ENCODE data around the gene TESK1. TPM values are rescaled to one million over a fixed set of nuclear protein-coding genes. Genes with fewer than 3 reads are reported as not detected.

The TESK1 gene
- total and polyA plus RNA-seq, 2 of the 8 experiments (the other 6 are each of a cell fraction or from before 2014, with no cell fraction given), result 13.5 to 13.9 TPM

DNA sequence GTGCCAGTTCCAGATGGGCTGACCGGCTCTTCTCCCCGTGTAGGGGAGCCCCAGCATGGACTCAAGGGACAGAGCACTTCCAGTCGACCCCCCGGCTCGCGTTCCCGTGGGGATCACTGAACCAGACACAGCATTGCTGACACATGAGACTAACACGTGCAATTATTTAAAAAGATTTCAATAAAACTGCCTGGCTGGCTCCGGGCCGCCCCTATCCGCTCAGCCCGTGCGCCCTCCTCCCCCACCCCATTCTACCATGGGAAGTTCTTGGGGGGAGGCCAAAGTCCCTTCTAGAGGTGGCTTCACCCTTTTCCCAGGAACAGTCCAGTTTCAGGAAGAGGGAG, 4.7 kb downstream of the TESK1 start:
- Histone ChIP-seq H3K18ac (ENCODE audit: extremely low read depth, low read length) (no peak overlapping the region), H2BK5ac (ENCODE audit: low read depth, low read length) (no peak overlapping the region), H3K36me3 (ENCODE audit: control insufficient read depth in 2 of 4, insufficient read depth in 4 of 4, low read length in 3 of 4) (peaks cover 3 to 12% (median 9%) of the 10 kb centered on the region in 4 experiments; a peak in 5 of 8 replicates), H3K79me1 (ENCODE audit: low read depth, low read length) (no peaks in the 10 kb centered on the region), H3K4me3 (ENCODE audit: extremely low read depth in 1 of 4, insufficient read depth in 2 of 4, low read depth in 3 of 4, low read length in 4 of 4) (no peak overlapping the region), H3K14ac (ENCODE audit: insufficient read length) (no peak overlapping the region), H3K27me3 (replicated peaks in 1 of 4; ENCODE audit: control insufficient read depth in 3 of 4, extremely low read depth in 1 of 4, insufficient read depth in 3 of 4, low read length in 3 of 4) (no peaks in the 10 kb centered on the region), H2BK120ac (replicated peaks; ENCODE audit: low read depth, low read length) (no peak overlapping the region), H3K9me3 (ENCODE audit: insufficient read depth in 2 of 2, low read depth in 1 of 2, low read length in 1 of 2) (no peaks in the 10 kb centered on the region), H2BK15ac (ENCODE audit: low read length) (no peak overlapping the region), H3K9ac (replicated peaks in 1 of 4; ENCODE audit: extremely low read depth in 1 of 4, low read depth in 3 of 4, low read length in 3 of 4) (no peak overlapping the region), H4K8ac (ENCODE audit: extremely low read depth, insufficient read depth, low read length) (no peak overlapping the region), H2AK5ac (ENCODE audit: low read depth, low read length) (no peak overlapping the region), H2BK12ac (ENCODE audit: low read depth, low read length) (no peak overlapping the region), H3K4ac (replicated peaks; ENCODE audit: insufficient read length, low read depth, low read length) (no peak overlapping the region), H2BK20ac (ENCODE audit: low read length) (no peak overlapping the region), H4K20me1 (replicated peaks in 1 of 2; ENCODE audit: control insufficient read depth in 1 of 2, insufficient read depth in 2 of 2, low read length in 2 of 2) (peaks cover 0 to 15% of the 10 kb centered on the region in 2 experiments), H3K56ac (replicated peaks; ENCODE audit: insufficient read length, low read depth, low read length) (no peak overlapping the region), H3K4me1 (replicated peaks in 1 of 4; ENCODE audit: control insufficient read depth in 3 of 4, insufficient read depth in 4 of 4, low read length in 3 of 4) (peaks cover 0 to 3% (median under 1%) of the 10 kb centered on the region in 4 experiments; a peak in 3 of 7 replicates), H3K23me2 (ENCODE audit: low read depth, low read length) (peaks cover 6% of the 10 kb centered on the region), H3K79me2 (ENCODE audit: control insufficient read depth in 1 of 2, insufficient read depth in 2 of 2, low read length in 2 of 2) (peaks cover 0 to 2% of the 10 kb centered on the region in 2 experiments; a peak in 1 of 4 replicates), H4K91ac (replicated peaks; ENCODE audit: insufficient read length, low read length) (no peak overlapping the region), H4K5ac (ENCODE audit: insufficient read length, low read depth, low read length) (no peak overlapping the region), H3K4me2 (ENCODE audit: insufficient read depth in 1 of 2, low read depth in 2 of 2, low read length in 2 of 2) (no peak overlapping the region), H3K27ac (ENCODE audit: low read depth, low read length) (no peak overlapping the region), H2AFZ (ENCODE audit: low read length) (no peak overlapping the region), H3K23ac (ENCODE audit: insufficient read length) (no peak overlapping the region)
- POLR2A ChIA-PET (ENCODE audit: partially characterized antibody), result no interaction called here
- no peak for TF ChIP-seq CREB1 (IDR thresholded peaks at IDR 0.05)
- no peak for TF ChIP-seq RBBP5 (IDR thresholded peaks at IDR 0.05; ENCODE audit: borderline replicate concordance, low read depth, low read length)
- TF ChIP-seq, protein P1, sequence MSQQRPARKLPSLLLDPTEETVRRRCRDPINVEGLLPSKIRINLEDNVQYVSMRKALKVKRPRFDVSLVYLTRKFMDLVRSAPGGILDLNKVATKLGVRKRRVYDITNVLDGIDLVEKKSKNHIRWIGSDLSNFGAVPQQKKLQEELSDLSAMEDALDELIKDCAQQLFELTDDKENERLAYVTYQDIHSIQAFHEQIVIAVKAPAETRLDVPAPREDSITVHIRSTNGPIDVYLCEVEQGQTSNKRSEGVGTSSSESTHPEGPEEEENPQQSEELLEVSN (IDR thresholded peaks at IDR 0.05), result no peak
- no peak for TF ChIP-seq BCL11A (IDR thresholded peaks at IDR 0.05; ENCODE audit: low read depth in 2 of 2, low read length in 2 of 2)
- TF ChIP-seq BRCA1 (IDR thresholded peaks at IDR 0.05; ENCODE audit: low read depth, low read length), result no peak
- TF ChIP-seq POLR2AphosphoS5 (IDR thresholded peaks at IDR 0.05; ENCODE audit: low read depth, low read length), result no peak
- CTCF ChIA-PET (ENCODE audit: partially characterized antibody), result interaction anchor here (1.5 to 6.1 kb wide), 7 partner anchors 10 to 147 kb away, joined by 3 to 47 read pairs (median 6); partner anchors contain the start of genes CCDC107 and RMRP
- DNase-seq (ENCODE audit: low read depth in 1 of 2, low spot score in 2 of 2), result no peak
- no peak for FAIRE-seq
- 81% methylated on average over 12 of the region's 13 CpGs; no CpG with 5 or more reads in 1 of the 2 experiments for WGBS, 2 experiments (ENCODE audit: extremely low coverage in 1 of 2, insufficient coverage in 1 of 2, insufficient read length in 1 of 2, insufficient replicate concordance in 2 of 2, low coverage in 1 of 2, low lambda C conversion rate in 2 of 2, missing lambda C conversion rate in 1 of 2)
